Stomach smooth muscle (tissue), 2 donors: ENCODE measurements around the gene KRTAP2-1.

Source experiments
- H3K27ac ChIP-seq: one replicate; pipeline ENCODE4 v1.7.0; 2013; ENCODE audit warnings: mild to moderate bottlenecking, low read length, inconsistent platforms
- H3K27me3 ChIP-seq, 2 donors: one replicate each; pipeline ENCODE4 v1.7.0; 2013; ENCODE audit warnings: low read length in 2 of 2; ENCODE audit not compliant: insufficient read depth in 2 of 2, control insufficient read depth in 1 of 2
- H3K36me3 ChIP-seq, 2 donors: one replicate each; pipeline ENCODE4 v1.7.0; 2013; ENCODE audit warnings: low read length in 2 of 2; ENCODE audit not compliant: control insufficient read depth in 2 of 2, insufficient read depth in 2 of 2
- H3K4me1 ChIP-seq: one replicate; pipeline ENCODE4 v1.7.0; 2013; ENCODE audit warnings: low read length; ENCODE audit not compliant: control insufficient read depth, insufficient read depth
- H3K4me3 ChIP-seq, 2 donors: one replicate each; pipeline ENCODE4 v1.7.0; 2013; ENCODE audit warnings: low read length in 2 of 2
- H3K9ac ChIP-seq, 2 donors: one replicate each; pipeline ENCODE4 v1.7.0; 2013; ENCODE audit warnings: low read length in 2 of 2, mild to moderate bottlenecking in 1 of 2
- H3K9me3 ChIP-seq, 2 donors: one replicate each; pipeline ENCODE4 v1.7.0; 2013; ENCODE audit warnings: low read length in 2 of 2; ENCODE audit not compliant: control insufficient read depth in 2 of 2
- donor health status: healthy.
- donor health status: Pancreatic carcinoma.

Gene KRTAP2-1

DNA sequence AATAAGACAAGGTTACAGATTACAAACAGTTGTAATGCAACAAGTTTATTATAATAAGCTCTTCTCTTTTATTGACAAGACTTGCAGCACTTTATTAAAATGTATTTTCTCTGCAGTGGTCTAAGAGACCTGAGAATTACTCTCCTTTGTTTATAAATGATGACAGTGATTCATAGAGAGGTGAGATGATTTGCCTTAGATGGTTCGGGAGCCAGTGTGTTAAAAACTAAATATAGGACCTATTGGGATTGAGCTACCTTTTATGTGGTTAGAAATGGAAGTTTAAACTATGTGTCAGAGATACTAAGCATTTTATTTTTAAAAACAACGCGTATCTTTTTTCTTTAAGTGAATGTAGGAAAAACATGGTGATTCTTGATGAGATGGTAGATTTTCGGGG is 50.3 kb downstream of the KRTAP2-1 start:
- Histone ChIP-seq H3K36me3 (no peaks in the 10 kb centered on the region), H3K9me3 (peaks cover 0 to 3% of the 10 kb centered on the region in 2 donors), H3K4me1 (no peaks in the 10 kb centered on the region), H3K27me3 (no peaks in the 10 kb centered on the region), H3K4me3 (no peak overlapping the region), H3K9ac (no peak overlapping the region), H3K27ac (no peak overlapping the region)
